Measurements from ENCODE around the gene SPATA18. TPM values are rescaled to one million over a fixed set of nuclear protein-coding genes. Genes with fewer than 3 reads are reported as not detected.

The SPATA18 gene
- total and polyA plus RNA-seq, 2 donors (not counting 1 experiment from before 2014, with no cell fraction given), result 0.42 to 1.9 TPM

DNA sequence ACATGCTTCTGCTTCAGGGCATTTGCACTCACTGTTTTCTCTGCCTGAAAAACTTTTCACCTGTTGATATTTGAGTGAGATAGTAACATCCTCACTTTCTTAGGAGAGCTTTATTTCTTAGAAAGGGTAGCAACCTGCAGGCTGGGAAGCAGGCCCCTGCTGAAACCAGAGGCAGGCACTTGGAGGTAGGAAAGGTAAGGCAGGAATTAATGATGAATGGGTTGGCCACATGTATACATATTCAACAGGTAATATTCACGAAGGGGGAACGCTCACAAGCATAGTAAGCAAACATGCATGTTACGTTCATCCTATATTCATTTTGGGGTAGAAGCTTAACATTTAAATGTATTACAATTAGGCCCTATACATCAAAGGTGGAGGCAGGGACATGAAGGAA is 3.1 kb downstream of the SPATA18 start:
- no peaks in the 10 kb centered on the region for H3K79me2 ChIP-seq (ENCODE audit: control insufficient read depth, insufficient read depth, low read length)
- no peak overlapping the region for H3K27ac Mint-ChIP-seq
- H3K27me3 ChIP-seq (replicated peaks in 1 of 4; ENCODE audit: control extremely low read depth in 1 of 4, control insufficient read depth in 3 of 4, insufficient read depth in 4 of 4, low read length in 3 of 4), result peaks cover 0 to 44% (median 26%) of the 10 kb centered on the region in 4 experiments
- peaks cover 18 to 22% of the 10 kb centered on the region in 2 donors for H3K4me1 ChIP-seq (ENCODE audit: control insufficient read depth in 2 of 2, insufficient read depth in 2 of 2, low read length in 2 of 2)
- no peak overlapping the region for H3K27ac ChIP-seq (ENCODE audit: low read length in 2 of 2)
- DNase-seq (no peak), ATAC-seq (ENCODE audit: low read depth) (no peak)
- ChIA-PET POLR2A (no interaction called here), CTCF (no interaction called here)
- H3K9ac ChIP-seq (ENCODE audit: low read length), result no peak overlapping the region
- intact Hi-C loops (cut with micrococcal nuclease), result no loop called here
- H3K4me3 Mint-ChIP-seq, result no peak overlapping the region
- no peaks in the 10 kb centered on the region for H3K9me3 Mint-ChIP-seq (ENCODE audit: insufficient read depth)
- H3K4me3 ChIP-seq (ENCODE audit: control extremely low read depth in 1 of 5, extremely low read depth in 1 of 5, insufficient read depth in 1 of 5, low read depth in 2 of 5, low read length in 4 of 5), result no peak overlapping the region
- H3K4me1 Mint-ChIP-seq, result peaks cover 29% of the 10 kb centered on the region
- WGBS (ENCODE audit: insufficient coverage), result no CpG with 5 or more reads among the region's 3 CpGs
- no peaks in the 10 kb centered on the region for H3K36me3 ChIP-seq (replicated peaks in 1 of 2; ENCODE audit: control extremely low read depth in 1 of 2, control insufficient read depth in 1 of 2, extremely low read depth in 1 of 2, insufficient read depth in 2 of 2, low read length in 1 of 2)
- H3K4me2 ChIP-seq (replicated peaks; ENCODE audit: low read depth, low read length, poor library complexity, severe bottlenecking), result no peak overlapping the region
- peaks cover 21% of the 10 kb centered on the region for H3K27me3 Mint-ChIP-seq
- peaks cover 0 to 4% (median 0%) of the 10 kb centered on the region in 3 donors for H3K9me3 ChIP-seq (ENCODE audit: control extremely low read depth in 1 of 3, control insufficient read depth in 2 of 3, insufficient read depth in 1 of 3, low read length in 2 of 3)
- no peak overlapping the region for H2AFZ ChIP-seq (ENCODE audit: insufficient read depth, low read depth, low read length, poor library complexity, severe bottlenecking)
- no peak for TF ChIP-seq EZH2 (IDR thresholded peaks at IDR 0.05; ENCODE audit: borderline replicate concordance, insufficient read depth, low read depth, low read length, poor library complexity, severe bottlenecking)
- TF ChIP-seq, protein P1, sequence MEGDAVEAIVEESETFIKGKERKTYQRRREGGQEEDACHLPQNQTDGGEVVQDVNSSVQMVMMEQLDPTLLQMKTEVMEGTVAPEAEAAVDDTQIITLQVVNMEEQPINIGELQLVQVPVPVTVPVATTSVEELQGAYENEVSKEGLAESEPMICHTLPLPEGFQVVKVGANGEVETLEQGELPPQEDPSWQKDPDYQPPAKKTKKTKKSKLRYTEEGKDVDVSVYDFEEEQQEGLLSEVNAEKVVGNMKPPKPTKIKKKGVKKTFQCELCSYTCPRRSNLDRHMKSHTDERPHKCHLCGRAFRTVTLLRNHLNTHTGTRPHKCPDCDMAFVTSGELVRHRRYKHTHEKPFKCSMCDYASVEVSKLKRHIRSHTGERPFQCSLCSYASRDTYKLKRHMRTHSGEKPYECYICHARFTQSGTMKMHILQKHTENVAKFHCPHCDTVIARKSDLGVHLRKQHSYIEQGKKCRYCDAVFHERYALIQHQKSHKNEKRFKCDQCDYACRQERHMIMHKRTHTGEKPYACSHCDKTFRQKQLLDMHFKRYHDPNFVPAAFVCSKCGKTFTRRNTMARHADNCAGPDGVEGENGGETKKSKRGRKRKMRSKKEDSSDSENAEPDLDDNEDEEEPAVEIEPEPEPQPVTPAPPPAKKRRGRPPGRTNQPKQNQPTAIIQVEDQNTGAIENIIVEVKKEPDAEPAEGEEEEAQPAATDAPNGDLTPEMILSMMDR (IDR thresholded peaks at IDR 0.05), result no peak
- H4K20me1 ChIP-seq (ENCODE audit: control insufficient read depth, insufficient read depth, low read length, poor library complexity, severe bottlenecking), result no peaks in the 10 kb centered on the region

- intact Hi-C loops (cut with micrococcal nuclease), result no loop called here
- peaks cover 17% of the 10 kb centered on the region for H3K27me3 Mint-ChIP-seq
These were observed 6.1 kb downstream of the SPATA18 start for GRCh38 chr4:52057196-52057595.

More at GRCh38 chr4:52057196-52057595, 6.1 kb downstream of the SPATA18 start:
- ATAC-seq (ENCODE audit: low read depth), result no peak
- H3K4me1 ChIP-seq (ENCODE audit: control insufficient read depth in 2 of 2, insufficient read depth in 2 of 2, low read length in 2 of 2), result peaks cover 8% of the 10 kb centered on the region in 2 donors
- POLR2A ChIA-PET, result no interaction called here
- no peak overlapping the region for H3K27ac ChIP-seq (ENCODE audit: low read length in 2 of 2)
- H3K9ac ChIP-seq (ENCODE audit: low read length), result no peak overlapping the region
- peaks cover 0 to 29% (median 17%) of the 10 kb centered on the region in 4 experiments for H3K27me3 ChIP-seq (replicated peaks in 1 of 4; ENCODE audit: control extremely low read depth in 1 of 4, control insufficient read depth in 3 of 4, insufficient read depth in 4 of 4, low read length in 3 of 4)
- TF ChIP-seq, protein P1 (IDR thresholded peaks at IDR 0.05), result no peak
- no peak for TF ChIP-seq EZH2 (IDR thresholded peaks at IDR 0.05; ENCODE audit: borderline replicate concordance, insufficient read depth, low read depth, low read length, poor library complexity, severe bottlenecking)
- H3K27ac Mint-ChIP-seq, result no peak overlapping the region
- DNase-seq, result no peak
- H3K79me2 ChIP-seq (ENCODE audit: control insufficient read depth, insufficient read depth, low read length), result no peaks in the 10 kb centered on the region
- H3K9me3 ChIP-seq (ENCODE audit: control extremely low read depth in 1 of 3, control insufficient read depth in 2 of 3, insufficient read depth in 1 of 3, low read length in 2 of 3), result no peaks in the 10 kb centered on the region
- H3K4me2 ChIP-seq (replicated peaks; ENCODE audit: low read depth, low read length, poor library complexity, severe bottlenecking), result no peak overlapping the region
- H3K4me1 Mint-ChIP-seq, result peaks cover 14% of the 10 kb centered on the region
- no peaks in the 10 kb centered on the region for H3K36me3 ChIP-seq (replicated peaks in 1 of 2; ENCODE audit: control extremely low read depth in 1 of 2, control insufficient read depth in 1 of 2, extremely low read depth in 1 of 2, insufficient read depth in 2 of 2, low read length in 1 of 2)
- no peaks in the 10 kb centered on the region for H4K20me1 ChIP-seq (ENCODE audit: control insufficient read depth, insufficient read depth, low read length, poor library complexity, severe bottlenecking)
- CTCF ChIA-PET, result no interaction called here
- no peak overlapping the region for H2AFZ ChIP-seq (ENCODE audit: insufficient read depth, low read depth, low read length, poor library complexity, severe bottlenecking)
- H3K4me3 ChIP-seq (ENCODE audit: control extremely low read depth in 1 of 5, extremely low read depth in 1 of 5, insufficient read depth in 1 of 5, low read depth in 2 of 5, low read length in 4 of 5), result no peak overlapping the region
- H3K9me3 Mint-ChIP-seq (ENCODE audit: insufficient read depth), result no peaks in the 10 kb centered on the region
- H3K4me3 Mint-ChIP-seq, result no peak overlapping the region
